Measurements from ENCODE around the gene TBC1D21.

The TBC1D21 gene

GRCh38 chr15:73885954-73886700, 12.8 kb downstream of the TBC1D21 start:
- in situ Hi-C loops (cut with HindIII; ENCODE audit: low pct_unique_long_range_greater_than_20kb, low sequenced_read_pairs), result no loop called here
- DNase-seq (ENCODE audit: low read depth in 1 of 2, low spot score in 1 of 2), result no peak
- no peak for TF ChIP-seq JUND (IDR thresholded peaks at IDR 0.05; ENCODE audit: low read depth)

GRCh38 chr15:73886717-73887345, 13.5 kb downstream of the TBC1D21 start:
- no peak for DNase-seq (ENCODE audit: low read depth in 1 of 2, low spot score in 1 of 2)
- in situ Hi-C loops (cut with HindIII; ENCODE audit: low pct_unique_long_range_greater_than_20kb, low sequenced_read_pairs), result no loop called here
- TF ChIP-seq JUND (IDR thresholded peaks at IDR 0.05; ENCODE audit: low read depth), result no peak

- TF ChIP-seq JUND (IDR thresholded peaks at IDR 0.05; ENCODE audit: low read depth), result no peak
- in situ Hi-C loops (cut with HindIII; ENCODE audit: low pct_unique_long_range_greater_than_20kb, low sequenced_read_pairs), result no loop called here
- no peak for DNase-seq (ENCODE audit: low read depth in 1 of 2, low spot score in 1 of 2)
Observed at GRCh38 chr15:73887481-73887880, 14.1 kb downstream of the TBC1D21 start.

GRCh38 chr15:73888224-73889041, 15.1 kb downstream of the TBC1D21 start:
- no peak for DNase-seq (ENCODE audit: low read depth in 1 of 2, low spot score in 1 of 2)
- in situ Hi-C loops (cut with HindIII; ENCODE audit: low pct_unique_long_range_greater_than_20kb, low sequenced_read_pairs), result no loop called here
- no peak for TF ChIP-seq JUND (IDR thresholded peaks at IDR 0.05; ENCODE audit: low read depth)

GRCh38 chr15:73889053-73889761, 15.8 kb downstream of the TBC1D21 start:
- TF ChIP-seq JUND (IDR thresholded peaks at IDR 0.05; ENCODE audit: low read depth), result no peak
- in situ Hi-C loops (cut with HindIII; ENCODE audit: low pct_unique_long_range_greater_than_20kb, low sequenced_read_pairs), result no loop called here
- no peak for DNase-seq (ENCODE audit: low read depth in 1 of 2, low spot score in 1 of 2)

GRCh38 chr15:73889762-73890124, 16.4 kb downstream of the TBC1D21 start:
- in situ Hi-C loops (cut with HindIII; ENCODE audit: low pct_unique_long_range_greater_than_20kb, low sequenced_read_pairs), result no loop called here
- no peak for TF ChIP-seq JUND (IDR thresholded peaks at IDR 0.05; ENCODE audit: low read depth)
- DNase-seq (ENCODE audit: low read depth in 1 of 2, low spot score in 1 of 2), result no peak

- in situ Hi-C loops (cut with HindIII; ENCODE audit: low pct_unique_long_range_greater_than_20kb, low sequenced_read_pairs), result no loop called here
- no peak for TF ChIP-seq JUND (IDR thresholded peaks at IDR 0.05; ENCODE audit: low read depth)
- DNase-seq (ENCODE audit: low read depth in 1 of 2, low spot score in 1 of 2), result no peak
Observed at GRCh38 chr15:73891328-73892315, 18.3 kb downstream of the TBC1D21 start.

- in situ Hi-C loops (cut with HindIII; ENCODE audit: low pct_unique_long_range_greater_than_20kb, low sequenced_read_pairs), result no loop called here
- no peak for DNase-seq (ENCODE audit: low read depth in 1 of 2, low spot score in 1 of 2)
- no peak for TF ChIP-seq JUND (IDR thresholded peaks at IDR 0.05; ENCODE audit: low read depth)
Observed at GRCh38 chr15:73892446-73893226, 19.3 kb downstream of the TBC1D21 start.

- DNase-seq (ENCODE audit: low read depth in 1 of 2, low spot score in 1 of 2), result no peak
- no peak for TF ChIP-seq JUND (IDR thresholded peaks at IDR 0.05; ENCODE audit: low read depth)
Observed at GRCh38 chr15:73894133-73894814, 20.9 kb downstream of the TBC1D21 start.

GRCh38 chr15:73897441-73898261, 24.3 kb downstream of the TBC1D21 start:
- in situ Hi-C loops (cut with HindIII; ENCODE audit: low pct_unique_long_range_greater_than_20kb, low sequenced_read_pairs), result no loop called here
- TF ChIP-seq JUND (IDR thresholded peaks at IDR 0.05; ENCODE audit: low read depth), result no peak
- peak; percentile 40 to 71 for DNase-seq (ENCODE audit: low read depth in 1 of 2, low spot score in 1 of 2)

More at GRCh38 chr15:73894133-73894814, 20.9 kb downstream of the TBC1D21 start:
- in situ Hi-C loops (cut with HindIII; ENCODE audit: low pct_unique_long_range_greater_than_20kb, low sequenced_read_pairs), result no loop called here

Measured in T47D (cell line).